ENCODE measurements around the gene FRMD4A. TPM values are rescaled to one million over a fixed set of nuclear protein-coding genes. Genes with fewer than 3 reads are reported as not detected.

The FRMD4A gene
- total RNA-seq, 2 experiments from 2014 or later = 0.17 TPM; not detected in 1

DNA sequence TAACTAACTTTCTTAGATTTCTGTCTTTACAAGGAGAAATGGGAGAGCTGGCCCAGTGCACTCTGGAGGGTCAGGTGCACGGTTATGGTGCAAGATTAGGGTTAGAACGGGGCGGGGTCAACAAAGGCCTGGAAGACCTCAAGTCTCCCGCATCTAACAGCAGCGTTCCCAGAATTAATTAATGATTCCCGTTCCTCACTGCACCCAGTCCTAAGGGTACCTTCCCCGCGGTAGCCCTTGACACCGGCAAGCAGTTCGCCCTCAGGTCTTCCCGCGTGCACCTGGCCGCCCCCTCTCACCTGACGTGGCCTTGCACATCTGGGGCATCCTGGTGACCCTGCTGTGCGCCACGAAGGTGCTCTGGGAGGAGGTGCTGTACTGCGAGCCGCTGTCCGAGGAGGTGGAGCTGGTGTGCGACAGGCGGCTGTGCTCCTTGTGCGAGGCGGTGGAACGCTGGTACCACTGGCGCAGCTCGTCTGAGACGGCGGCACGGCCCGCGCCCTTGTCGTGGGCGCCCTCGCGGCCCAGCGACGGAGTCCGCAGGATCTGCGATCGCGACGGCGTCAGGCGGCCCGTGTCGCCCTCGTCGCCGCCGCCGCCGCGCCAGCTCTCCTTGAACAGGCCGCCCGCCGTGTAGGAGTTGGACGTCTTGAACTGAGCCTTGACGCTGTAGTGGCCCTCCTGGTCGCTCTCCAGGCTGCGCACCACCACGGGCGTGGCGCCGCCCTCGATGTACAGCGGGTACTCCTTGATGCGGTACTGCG, 674.2 kb downstream of the FRMD4A start:
- Histone ChIP-seq H3K9me2 (ENCODE audit: insufficient read depth, low read length) (no peaks in the 10 kb centered on the region), H3K4me3 (ENCODE audit: low read depth, low read length, poor library complexity, severe bottlenecking) (no peak overlapping the region), H3K79me2 (ENCODE audit: insufficient read depth, low read depth, low read length) (no peaks in the 10 kb centered on the region), H3K27ac (ENCODE audit: low read depth, low read length, poor library complexity, severe bottlenecking) (no peak overlapping the region), H3K4me2 (ENCODE audit: low read length) (no peak overlapping the region), H3K36me3 (ENCODE audit: insufficient read depth, low read length) (no peaks in the 10 kb centered on the region), H3K9me3 (ENCODE audit: low read length) (no peaks in the 10 kb centered on the region), H2AFZ (ENCODE audit: low read length) (no peak overlapping the region), H3K4me1 (ENCODE audit: insufficient read depth, low read length, poor library complexity, severe bottlenecking) (no peaks in the 10 kb centered on the region), H4K20me1 (ENCODE audit: insufficient read depth, low read length) (no peaks in the 10 kb centered on the region; the same call in 1 of the 2 replicates)
- no TSS peak for BruUV-seq (replicated peaks)
- TF ChIP-seq, protein P1, sequence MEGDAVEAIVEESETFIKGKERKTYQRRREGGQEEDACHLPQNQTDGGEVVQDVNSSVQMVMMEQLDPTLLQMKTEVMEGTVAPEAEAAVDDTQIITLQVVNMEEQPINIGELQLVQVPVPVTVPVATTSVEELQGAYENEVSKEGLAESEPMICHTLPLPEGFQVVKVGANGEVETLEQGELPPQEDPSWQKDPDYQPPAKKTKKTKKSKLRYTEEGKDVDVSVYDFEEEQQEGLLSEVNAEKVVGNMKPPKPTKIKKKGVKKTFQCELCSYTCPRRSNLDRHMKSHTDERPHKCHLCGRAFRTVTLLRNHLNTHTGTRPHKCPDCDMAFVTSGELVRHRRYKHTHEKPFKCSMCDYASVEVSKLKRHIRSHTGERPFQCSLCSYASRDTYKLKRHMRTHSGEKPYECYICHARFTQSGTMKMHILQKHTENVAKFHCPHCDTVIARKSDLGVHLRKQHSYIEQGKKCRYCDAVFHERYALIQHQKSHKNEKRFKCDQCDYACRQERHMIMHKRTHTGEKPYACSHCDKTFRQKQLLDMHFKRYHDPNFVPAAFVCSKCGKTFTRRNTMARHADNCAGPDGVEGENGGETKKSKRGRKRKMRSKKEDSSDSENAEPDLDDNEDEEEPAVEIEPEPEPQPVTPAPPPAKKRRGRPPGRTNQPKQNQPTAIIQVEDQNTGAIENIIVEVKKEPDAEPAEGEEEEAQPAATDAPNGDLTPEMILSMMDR (conservative IDR thresholded peaks at IDR 0.05; ENCODE audit: low read length) = no peak
- TF ChIP-seq EZH2phosphoT487 (IDR thresholded peaks at IDR 0.05; ENCODE audit: borderline replicate concordance, low read depth, low read length) = no peak
- CTCF ChIA-PET (ENCODE audit: unreplicated experiment) = no interaction called here
- POLR2A ChIA-PET = interaction anchor here (0.7 kb wide), 1 partner anchor 97 kb away, joined by 3 read pairs; no protein-coding TSS in a partner anchor
- intact Hi-C loops (cut with micrococcal nuclease; ENCODE audit: unreplicated experiment) = no loop called here
- no peak for DNase-seq (ENCODE audit: low spot score)

DNA sequence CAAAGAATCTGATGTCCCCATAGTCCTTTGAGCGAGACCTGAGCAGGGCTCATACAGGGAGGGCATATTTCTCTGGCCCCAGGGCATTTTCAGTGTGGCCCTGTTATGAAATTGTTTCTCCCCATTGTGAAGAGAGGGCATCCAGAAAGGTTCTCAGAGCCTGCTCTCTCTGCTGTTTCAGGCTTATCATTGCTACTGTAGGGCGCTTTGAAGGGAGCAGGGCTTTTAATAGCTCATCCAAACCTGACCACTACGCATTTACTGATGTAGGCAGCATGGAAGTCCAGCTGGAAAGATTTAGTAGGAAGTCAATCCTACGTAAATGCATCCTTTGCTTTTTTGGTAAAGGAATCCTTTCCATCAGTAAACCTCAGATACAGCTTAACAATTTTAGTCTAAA, 675.9 kb downstream of the FRMD4A start:
- Histone ChIP-seq H3K4me1 (ENCODE audit: insufficient read depth, low read length, poor library complexity, severe bottlenecking) (no peaks in the 10 kb centered on the region), H4K20me1 (ENCODE audit: insufficient read depth, low read length) (no peaks in the 10 kb centered on the region; the same call in 1 of the 2 replicates), H3K9me2 (ENCODE audit: insufficient read depth, low read length) (no peaks in the 10 kb centered on the region), H3K27ac (ENCODE audit: low read depth, low read length, poor library complexity, severe bottlenecking) (no peak overlapping the region), H3K4me2 (ENCODE audit: low read length) (no peak overlapping the region), H2AFZ (ENCODE audit: low read length) (no peak overlapping the region), H3K36me3 (ENCODE audit: insufficient read depth, low read length) (no peaks in the 10 kb centered on the region), H3K4me3 (ENCODE audit: low read depth, low read length, poor library complexity, severe bottlenecking) (no peak overlapping the region), H3K9me3 (ENCODE audit: low read length) (no peaks in the 10 kb centered on the region), H3K79me2 (ENCODE audit: insufficient read depth, low read depth, low read length) (no peaks in the 10 kb centered on the region)
- CTCF ChIA-PET (ENCODE audit: unreplicated experiment) = no interaction called here
- intact Hi-C loops (cut with micrococcal nuclease; ENCODE audit: unreplicated experiment) = no loop called here
- BruUV-seq (replicated peaks) = no TSS peak
- POLR2A ChIA-PET = interaction anchor here (0.6 to 0.7 kb wide), 2 partner anchors 57 to 252 kb away, joined by 3 read pairs; no protein-coding TSS in a partner anchor
- DNase-seq (ENCODE audit: low spot score) = no peak
- no peak for TF ChIP-seq EZH2phosphoT487 (IDR thresholded peaks at IDR 0.05; ENCODE audit: borderline replicate concordance, low read depth, low read length)
- TF ChIP-seq, protein P1 (conservative IDR thresholded peaks at IDR 0.05; ENCODE audit: low read length) = no peak
